Effector memory CD4-positive, alpha-beta T cell (primary cell): ENCODE results near the gene FXYD6.
"Not testable (repeated sequence)": the region's sequence is repeated elsewhere in the genome, so short reads cannot be mapped to it uniquely, and the experiment has no call there.

Source experiments
- DNase-seq, 3 donors: peaks; one replicate each; pipeline ENCODE4 v3.0.0-alpha.2; 2020
- H3K27ac ChIP-seq: 2 replicates; pipeline ENCODE4 v1.7.0; 2013; ENCODE audit warnings: mild to moderate bottlenecking, low read length, moderate library complexity; ENCODE audit not compliant: insufficient read depth, poor library complexity, severe bottlenecking
- H3K27me3 ChIP-seq: replicated peaks from 2 replicates; pipeline ENCODE4 v1.7.0; 2013; ENCODE audit warnings: mild to moderate bottlenecking, low read length; ENCODE audit not compliant: insufficient read depth, control insufficient read depth, poor library complexity, severe bottlenecking
- H3K36me3 ChIP-seq: 2 replicates; pipeline ENCODE4 v1.7.0; 2013; ENCODE audit warnings: mild to moderate bottlenecking, low read length, moderate library complexity; ENCODE audit not compliant: control insufficient read depth, insufficient read depth
- H3K4me1 ChIP-seq: 2 replicates; pipeline ENCODE4 v1.7.0; 2013; ENCODE audit warnings: low read length, mild to moderate bottlenecking; ENCODE audit not compliant: control insufficient read depth, insufficient read depth, poor library complexity, severe bottlenecking
- H3K4me3 ChIP-seq: 2 replicates; pipeline ENCODE4 v1.7.0; 2013; ENCODE audit warnings: low read length, low read depth, mild to moderate bottlenecking; ENCODE audit not compliant: insufficient read depth, poor library complexity, severe bottlenecking
- H3K9me3 ChIP-seq: 2 replicates; pipeline ENCODE4 v1.7.0; 2013; ENCODE audit warnings: mild to moderate bottlenecking, low read length, moderate library complexity; ENCODE audit not compliant: control insufficient read depth

The FXYD6 gene

DNA sequence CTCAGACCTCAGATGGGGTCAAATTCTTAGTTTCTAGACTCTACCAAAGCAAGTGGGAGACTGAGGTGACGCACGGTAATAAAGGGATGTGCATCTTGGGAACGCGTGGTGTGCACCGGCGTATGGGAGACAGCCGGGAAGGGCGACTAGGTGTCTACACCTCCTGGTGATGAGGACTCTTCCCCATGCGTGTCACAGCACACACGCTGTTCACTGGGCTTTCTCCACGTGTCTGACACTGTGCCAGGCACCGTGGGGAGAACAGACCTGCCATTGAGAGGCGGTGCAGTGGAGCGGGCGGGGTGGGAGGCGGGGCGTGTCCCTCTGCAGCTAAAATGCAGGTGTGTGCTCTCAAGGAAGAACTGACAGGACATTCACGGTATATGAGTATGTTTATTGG, 5.3 kb downstream of the FXYD6 start:
- no peak overlapping the region for H3K27ac ChIP-seq
- H3K4me1 ChIP-seq = peaks cover 17% of the 10 kb centered on the region
- H3K9me3 ChIP-seq = no peaks in the 10 kb centered on the region
- no peaks in the 10 kb centered on the region for H3K36me3 ChIP-seq
- DNase-seq = no peak
- no peak overlapping the region for H3K4me3 ChIP-seq
- peaks cover 10% of the 10 kb centered on the region for H3K27me3 ChIP-seq

DNA sequence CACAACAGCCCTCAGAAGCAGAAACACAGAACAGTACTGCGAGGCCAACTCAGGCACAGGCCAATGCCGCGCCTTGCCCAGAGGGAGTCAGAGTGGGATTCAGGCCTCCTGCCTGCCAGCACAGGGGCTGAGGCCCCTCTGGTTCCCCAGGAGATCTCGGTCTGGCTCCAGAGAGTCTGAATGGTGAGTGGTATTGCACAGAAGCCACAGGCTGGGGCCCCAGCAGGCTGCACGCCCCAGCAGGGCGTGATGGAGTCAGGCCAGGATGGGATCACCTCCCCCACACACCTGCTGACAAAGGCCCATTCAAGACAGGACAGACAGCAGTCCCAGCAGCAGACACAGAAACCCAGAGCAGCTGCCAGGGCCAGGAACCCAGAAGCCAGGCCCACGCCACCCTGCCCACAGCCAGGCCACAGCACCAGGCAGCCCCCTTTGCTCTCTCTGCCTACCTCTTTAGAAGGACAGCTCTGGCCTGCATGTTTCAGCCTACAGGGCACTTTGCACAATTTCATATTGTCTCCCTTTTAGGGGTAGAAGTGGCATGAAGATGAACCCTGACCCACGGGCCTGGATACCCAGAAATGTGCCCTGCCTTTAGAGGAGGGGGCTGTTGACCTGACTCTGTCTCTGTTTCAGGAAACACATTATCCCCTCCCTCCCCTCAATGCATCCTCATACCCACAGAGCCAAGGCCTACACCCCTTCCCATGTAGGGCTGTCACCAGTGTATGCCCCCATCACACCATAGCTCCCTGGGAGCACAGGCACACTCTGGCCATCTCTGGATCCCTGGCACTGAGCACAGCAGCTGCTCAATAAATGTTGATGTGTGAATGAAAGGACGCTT, 6.1 kb downstream of the FXYD6 start:
- H3K27ac ChIP-seq = no peak overlapping the region

DNA sequence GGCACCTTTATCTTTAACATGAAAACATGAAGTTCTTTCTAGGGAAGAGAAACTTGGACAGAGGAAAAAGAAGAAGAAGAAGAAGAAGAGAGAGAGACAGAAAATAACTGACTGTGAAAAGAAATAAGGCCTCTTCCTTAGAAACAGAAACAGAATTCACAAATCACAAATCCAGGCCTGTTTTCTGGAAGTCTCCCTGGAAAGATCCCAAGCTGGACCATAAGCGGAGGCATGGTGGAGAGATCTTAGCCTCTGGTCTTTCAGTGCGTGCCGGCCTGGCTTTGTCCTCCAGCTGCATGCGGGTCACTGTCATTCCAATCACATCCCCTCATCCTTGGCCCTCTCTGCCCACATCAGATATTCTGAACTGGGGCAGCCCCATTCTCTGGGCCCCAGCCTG, 6.9 kb downstream of the FXYD6 start:
- Histone ChIP-seq H3K4me1 (peaks cover 5% of the 10 kb centered on the region), H3K36me3 (no peaks in the 10 kb centered on the region), H3K27ac (no peak overlapping the region), H3K27me3 (peaks cover 5% of the 10 kb centered on the region), H3K4me3 (no peak overlapping the region), H3K9me3 (no peaks in the 10 kb centered on the region)
- DNase-seq = no peak

More for the DNA sequence above, 6.1 kb downstream of the FXYD6 start:
- H3K27me3 ChIP-seq = peaks cover 5% of the 10 kb centered on the region
- H3K36me3 ChIP-seq = no peaks in the 10 kb centered on the region
- peaks cover 9% of the 10 kb centered on the region for H3K4me1 ChIP-seq
- H3K4me3 ChIP-seq = no peak overlapping the region
- DNase-seq = no peak
- no peaks in the 10 kb centered on the region for H3K9me3 ChIP-seq

DNA sequence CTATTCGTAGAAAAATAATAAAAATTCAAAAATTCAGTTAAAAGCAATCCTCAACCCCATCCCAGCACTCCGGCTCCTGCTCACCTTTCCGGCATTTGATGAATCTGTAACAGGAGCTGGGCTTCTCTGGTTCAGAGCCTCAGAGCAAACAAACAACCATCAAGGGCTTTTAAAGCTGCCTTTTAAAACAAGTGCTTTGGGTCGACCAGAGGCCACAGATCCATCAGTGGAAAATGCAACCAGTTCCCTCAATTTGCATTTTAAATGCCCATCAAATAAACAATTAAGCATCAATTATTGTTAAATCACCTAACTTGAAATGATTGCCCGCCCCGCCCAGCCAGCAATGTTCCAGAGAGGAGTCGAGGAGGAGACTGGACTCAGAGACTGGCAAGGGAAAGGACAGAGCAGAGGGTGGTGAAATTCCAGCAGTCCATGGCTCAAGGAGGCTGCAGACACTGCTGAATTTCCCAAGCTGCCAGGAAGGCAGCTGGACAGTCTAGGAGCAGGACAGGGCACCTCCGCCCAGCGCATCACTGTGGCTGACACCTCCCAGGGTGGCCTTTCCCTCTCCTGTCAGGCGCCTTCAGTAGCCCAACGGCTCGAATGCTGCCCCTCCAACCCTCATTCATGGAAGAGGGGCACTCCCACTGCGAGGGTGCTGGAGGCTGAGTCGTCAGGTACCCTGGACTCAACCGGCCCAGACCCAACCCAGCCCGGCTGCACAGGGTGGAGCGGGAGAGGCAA, 7.5 kb downstream of the FXYD6 start:
- Histone ChIP-seq H3K4me3 (no peak overlapping the region), H3K9me3 (no peaks in the 10 kb centered on the region), H3K27me3 (peaks cover 5% of the 10 kb centered on the region), H3K4me1 (no peaks in the 10 kb centered on the region), H3K36me3 (no peaks in the 10 kb centered on the region), H3K27ac (no peak overlapping the region)
- no peak for DNase-seq

DNA sequence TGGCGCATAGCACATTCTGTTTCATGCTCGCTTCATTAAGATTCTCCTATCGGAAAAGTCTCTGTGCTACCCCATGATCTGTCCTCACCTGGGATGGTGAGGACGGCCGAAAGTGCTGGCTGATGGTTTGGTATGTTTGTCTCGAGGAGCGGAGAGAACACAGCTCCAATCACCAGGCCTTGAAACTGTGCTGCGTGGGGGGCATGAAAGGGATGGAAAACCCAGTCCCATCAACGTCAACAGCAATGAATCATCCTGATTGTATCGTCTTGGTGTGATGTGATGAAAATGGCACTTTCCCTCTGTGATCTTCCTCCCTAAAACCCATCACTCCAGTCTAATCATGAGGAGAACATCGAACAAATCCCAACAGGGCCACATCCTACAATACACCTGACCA, 8.4 kb downstream of the FXYD6 start:
- DNase-seq = no peak
- Histone ChIP-seq H3K4me3 (no peak overlapping the region), H3K27ac (no peak overlapping the region), H3K27me3 (no peaks in the 10 kb centered on the region), H3K9me3 (no peaks in the 10 kb centered on the region), H3K36me3 (no peaks in the 10 kb centered on the region), H3K4me1 (no peaks in the 10 kb centered on the region)

DNA sequence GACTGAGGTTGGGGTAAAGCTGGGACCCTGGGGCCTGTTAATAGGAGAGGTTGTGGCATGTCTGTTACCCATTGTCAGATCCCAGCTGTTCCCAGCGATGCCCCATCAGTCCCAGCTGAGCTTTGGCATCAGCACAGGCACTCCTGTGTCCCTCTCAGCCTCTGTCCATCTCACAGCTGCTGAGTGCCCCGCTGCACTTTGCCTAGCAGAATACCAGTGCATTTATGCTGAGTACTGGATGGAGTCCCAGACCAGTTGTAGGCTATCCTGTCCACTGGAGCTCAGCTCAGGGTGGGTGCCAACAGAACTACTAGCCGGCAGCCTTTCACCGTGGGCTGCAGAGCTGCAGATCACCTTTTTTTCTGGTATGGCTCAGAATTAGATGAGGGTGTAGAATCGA, 9.9 kb downstream of the FXYD6 start:
- H3K36me3 ChIP-seq = no peaks in the 10 kb centered on the region
- H3K4me1 ChIP-seq = no peaks in the 10 kb centered on the region
- H3K9me3 ChIP-seq = no peaks in the 10 kb centered on the region
- no peaks in the 10 kb centered on the region for H3K27me3 ChIP-seq
- H3K4me3 ChIP-seq = no peak overlapping the region
- H3K27ac ChIP-seq = no peak overlapping the region
- DNase-seq = no peak

DNA sequence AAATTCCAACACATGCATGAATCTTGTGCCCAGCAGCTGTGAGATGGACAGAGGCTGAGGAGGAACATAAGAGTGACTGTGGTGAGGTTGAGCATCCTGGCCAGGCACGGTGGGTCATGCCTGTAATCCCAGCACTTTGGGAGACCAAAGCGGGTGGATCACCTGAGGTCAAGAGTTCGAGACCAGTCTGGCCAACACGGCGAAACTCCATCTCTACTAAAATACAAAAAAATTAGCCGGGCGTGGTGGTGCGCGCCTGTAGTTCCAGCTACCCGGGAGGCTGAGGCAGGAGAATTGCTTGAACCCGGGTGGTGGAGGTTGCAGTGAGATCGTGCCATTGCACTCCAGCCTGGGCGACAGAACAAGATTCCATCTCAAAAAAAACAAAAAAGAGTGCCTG, 10.9 kb downstream of the FXYD6 start:
- not testable (repeated sequence) for H3K36me3 ChIP-seq, H3K9me3 ChIP-seq, DNase-seq, H3K4me3 ChIP-seq, H3K4me1 ChIP-seq, H3K27me3 ChIP-seq, H3K27ac ChIP-seq

DNA sequence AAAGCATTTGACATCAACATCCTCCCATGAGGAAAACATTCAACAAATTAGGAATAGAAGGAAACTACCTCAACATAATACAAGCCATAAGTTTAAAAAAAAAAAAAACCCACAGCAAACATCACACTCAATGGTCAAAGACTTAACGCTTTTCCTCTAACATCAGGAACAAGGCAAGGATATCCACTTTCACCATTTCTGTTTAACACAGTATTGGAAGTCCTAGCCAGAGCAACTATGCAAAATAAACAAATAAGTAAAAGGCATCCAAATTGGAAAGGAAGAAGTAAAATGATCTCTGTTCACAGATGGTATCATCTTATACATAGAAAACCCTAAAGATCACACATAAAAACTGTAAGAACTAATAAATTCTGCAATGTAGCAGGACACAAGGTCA, 13.1 kb downstream of the FXYD6 start:
- no peak for DNase-seq
- no peaks in the 10 kb centered on the region for H3K4me1 ChIP-seq
- H3K27me3 ChIP-seq = no peaks in the 10 kb centered on the region
- no peaks in the 10 kb centered on the region for H3K36me3 ChIP-seq
- H3K9me3 ChIP-seq = no peaks in the 10 kb centered on the region
- H3K4me3 ChIP-seq = no peak overlapping the region
- no peak overlapping the region for H3K27ac ChIP-seq

DNA sequence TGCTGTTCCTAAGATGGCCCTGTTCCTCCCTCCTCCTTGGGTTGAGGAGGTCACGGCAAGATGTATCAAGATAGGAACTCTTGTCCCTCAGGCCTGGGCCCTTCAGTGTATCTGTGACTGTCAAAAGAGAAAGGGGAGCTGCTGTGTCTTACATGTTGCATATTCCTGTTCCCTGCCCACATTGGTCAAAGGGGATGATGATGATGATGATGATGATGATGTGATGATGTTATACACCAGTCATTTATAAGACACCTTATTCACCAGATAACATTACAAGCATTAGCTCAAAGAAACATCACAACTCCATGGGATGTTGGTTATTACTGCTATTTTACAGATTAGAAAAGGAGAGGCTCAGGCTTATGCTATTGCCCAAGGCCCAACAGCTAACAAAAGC, 13.7 kb downstream of the FXYD6 start:
- Histone ChIP-seq H3K36me3 (no peaks in the 10 kb centered on the region), H3K4me3 (no peak overlapping the region), H3K9me3 (no peaks in the 10 kb centered on the region), H3K27ac (no peak overlapping the region), H3K4me1 (no peaks in the 10 kb centered on the region), H3K27me3 (no peaks in the 10 kb centered on the region)
- DNase-seq = no peak

DNA sequence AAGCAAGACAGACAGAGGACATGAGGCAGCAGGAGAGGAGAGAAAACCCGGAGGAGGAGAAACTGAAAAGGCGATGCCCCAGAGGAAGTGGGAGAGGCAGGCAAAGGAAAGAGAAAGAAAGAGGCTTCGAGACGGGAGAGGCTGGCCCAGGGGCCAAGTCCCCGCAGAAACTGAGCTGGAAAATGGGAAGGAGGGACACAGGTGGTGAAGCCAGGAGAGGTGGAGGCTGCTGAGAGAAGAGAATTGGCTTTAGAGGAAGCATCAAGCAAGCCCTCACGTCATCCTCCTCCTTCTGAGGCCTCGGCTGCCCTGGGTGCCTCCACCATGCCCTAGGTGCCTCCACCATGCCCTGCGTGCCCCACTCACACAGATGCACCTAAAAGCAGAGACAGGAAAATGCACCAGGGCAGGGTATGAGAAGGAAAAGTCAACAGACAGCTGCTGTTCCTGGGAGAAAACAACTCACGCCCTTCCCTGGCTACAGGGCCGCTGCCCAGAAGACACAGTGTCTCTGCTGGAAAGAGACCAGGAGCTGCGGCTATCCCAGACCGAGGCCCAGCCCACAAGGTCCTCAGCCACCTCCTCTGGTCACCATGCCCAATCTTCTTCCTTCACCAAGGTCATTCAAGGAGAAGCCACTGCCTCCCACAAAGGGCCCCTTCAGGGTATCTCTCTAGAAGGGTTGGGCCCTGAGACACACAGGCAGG, 14.3 kb downstream of the FXYD6 start:
- Histone ChIP-seq H3K4me1 (no peaks in the 10 kb centered on the region), H3K9me3 (no peaks in the 10 kb centered on the region), H3K36me3 (no peaks in the 10 kb centered on the region), H3K27me3 (no peaks in the 10 kb centered on the region), H3K4me3 (no peak overlapping the region), H3K27ac (no peak overlapping the region)
- DNase-seq = no peak
